ENCODE measurements around the gene NEFH.

Gene NEFH

DNA sequence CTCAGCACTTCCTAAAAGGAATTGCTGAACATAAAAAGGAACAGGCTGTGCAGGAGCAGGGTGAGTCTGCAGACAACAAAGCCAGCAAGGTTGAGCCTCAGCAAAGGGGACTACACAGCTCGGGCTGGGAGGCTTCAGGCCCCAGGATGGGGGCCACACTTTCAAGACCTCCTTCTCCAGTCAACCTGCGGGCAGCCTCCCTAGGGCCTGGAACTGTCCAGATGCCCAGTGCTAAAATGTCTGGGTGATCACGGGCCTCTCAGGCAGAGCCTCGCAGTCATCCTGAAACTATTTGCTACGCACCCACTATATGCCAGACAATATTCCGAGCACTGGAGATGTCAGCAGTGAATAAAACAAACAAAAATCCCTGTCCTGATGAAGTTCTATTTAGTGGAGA lies 3.9 kb upstream of the NEFH start:
- TF ChIP-seq, protein P1, sequence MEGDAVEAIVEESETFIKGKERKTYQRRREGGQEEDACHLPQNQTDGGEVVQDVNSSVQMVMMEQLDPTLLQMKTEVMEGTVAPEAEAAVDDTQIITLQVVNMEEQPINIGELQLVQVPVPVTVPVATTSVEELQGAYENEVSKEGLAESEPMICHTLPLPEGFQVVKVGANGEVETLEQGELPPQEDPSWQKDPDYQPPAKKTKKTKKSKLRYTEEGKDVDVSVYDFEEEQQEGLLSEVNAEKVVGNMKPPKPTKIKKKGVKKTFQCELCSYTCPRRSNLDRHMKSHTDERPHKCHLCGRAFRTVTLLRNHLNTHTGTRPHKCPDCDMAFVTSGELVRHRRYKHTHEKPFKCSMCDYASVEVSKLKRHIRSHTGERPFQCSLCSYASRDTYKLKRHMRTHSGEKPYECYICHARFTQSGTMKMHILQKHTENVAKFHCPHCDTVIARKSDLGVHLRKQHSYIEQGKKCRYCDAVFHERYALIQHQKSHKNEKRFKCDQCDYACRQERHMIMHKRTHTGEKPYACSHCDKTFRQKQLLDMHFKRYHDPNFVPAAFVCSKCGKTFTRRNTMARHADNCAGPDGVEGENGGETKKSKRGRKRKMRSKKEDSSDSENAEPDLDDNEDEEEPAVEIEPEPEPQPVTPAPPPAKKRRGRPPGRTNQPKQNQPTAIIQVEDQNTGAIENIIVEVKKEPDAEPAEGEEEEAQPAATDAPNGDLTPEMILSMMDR (conservative IDR thresholded peaks at IDR 0.05; ENCODE audit: low read depth, low read length): no peak
- no peak for DNase-seq (ENCODE audit: low read depth)
- H3K4me3 ChIP-seq (ENCODE audit: low read depth, low read length): no peak overlapping the region

DNA sequence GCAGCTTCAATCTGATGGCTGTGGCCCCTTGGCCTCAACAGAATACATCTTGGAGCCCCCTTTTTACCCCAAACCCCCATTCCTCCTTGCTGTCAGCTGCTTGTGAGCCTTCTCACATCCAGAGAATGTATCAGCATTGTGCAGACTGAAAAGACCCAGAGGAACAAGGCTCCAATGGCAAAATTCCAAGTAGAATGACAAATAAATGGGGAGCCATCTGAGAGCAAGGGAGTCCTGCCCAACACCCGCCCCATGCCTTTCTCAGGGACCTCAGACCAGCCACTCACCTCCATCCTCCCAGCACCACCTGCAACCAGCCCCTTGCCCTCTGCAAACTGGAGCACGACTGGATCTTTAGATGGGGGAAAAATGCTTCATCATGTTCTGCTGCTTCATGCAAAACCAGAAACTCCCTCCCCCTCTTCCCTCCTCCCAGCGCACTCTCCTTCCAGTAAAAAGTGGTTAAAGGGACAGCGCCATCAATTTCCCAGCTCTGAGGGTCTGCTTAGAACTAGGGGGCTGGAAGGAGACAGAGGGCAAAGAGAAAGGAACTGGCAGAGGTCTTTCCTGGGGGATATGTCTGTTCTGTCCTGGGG lies 2.2 kb upstream of the NEFH start:
- H3K4me3 ChIP-seq (ENCODE audit: low read depth, low read length): no peak overlapping the region
- no peak for DNase-seq (ENCODE audit: low read depth)
- TF ChIP-seq, protein P1 (conservative IDR thresholded peaks at IDR 0.05; ENCODE audit: low read depth, low read length): no peak

DNA sequence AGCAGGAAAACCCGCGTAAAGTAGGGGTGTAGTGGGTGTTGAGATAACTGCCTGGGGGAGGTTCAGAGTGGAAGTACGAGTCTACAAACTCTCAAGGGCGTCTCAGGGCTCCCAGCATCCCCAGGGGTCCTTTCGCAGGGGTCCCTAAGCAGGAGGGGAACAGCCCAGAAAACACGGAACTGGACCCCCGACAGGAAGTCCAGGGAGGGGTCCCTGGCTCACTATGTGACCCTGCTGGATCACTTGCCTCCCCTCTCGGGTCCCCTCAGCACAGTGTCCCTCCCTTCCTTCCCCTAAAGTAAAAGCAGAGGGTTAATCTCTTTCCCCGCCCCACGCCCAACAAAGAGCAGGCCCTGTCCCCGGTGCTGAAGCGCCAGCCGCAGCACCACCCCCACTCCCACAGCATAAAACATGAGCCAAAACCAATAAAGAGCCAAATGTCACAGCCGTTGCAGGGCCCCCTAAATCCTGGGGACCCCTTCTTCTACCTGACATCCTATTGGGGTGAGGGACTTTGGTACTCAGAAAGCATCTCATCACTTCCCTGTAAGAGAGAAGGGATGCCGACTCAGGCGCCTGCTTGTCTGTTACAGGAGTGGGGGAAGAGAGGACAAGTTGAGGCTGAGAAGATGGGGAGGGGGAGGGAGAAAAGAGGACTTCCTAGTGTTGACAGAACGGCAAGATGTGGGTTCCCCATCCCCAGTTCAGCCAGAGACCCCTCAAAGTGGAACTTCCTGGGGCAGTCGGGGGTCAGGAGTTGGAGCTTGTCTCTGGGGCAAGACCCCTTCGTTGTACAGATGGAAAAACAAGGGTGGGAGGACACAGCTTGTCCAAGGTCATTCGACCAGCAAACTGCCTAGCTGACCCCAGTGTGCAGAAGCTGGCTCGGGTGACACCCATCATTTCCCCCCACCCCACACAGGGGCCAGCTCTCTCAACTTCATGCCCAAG lies 1.4 kb upstream of the NEFH start:
- DNase-seq (ENCODE audit: low read depth): peak; percentile 21
- TF ChIP-seq, protein P1 (conservative IDR thresholded peaks at IDR 0.05; ENCODE audit: low read depth, low read length): no peak
- no peak overlapping the region for H3K4me3 ChIP-seq (ENCODE audit: low read depth, low read length)

DNA sequence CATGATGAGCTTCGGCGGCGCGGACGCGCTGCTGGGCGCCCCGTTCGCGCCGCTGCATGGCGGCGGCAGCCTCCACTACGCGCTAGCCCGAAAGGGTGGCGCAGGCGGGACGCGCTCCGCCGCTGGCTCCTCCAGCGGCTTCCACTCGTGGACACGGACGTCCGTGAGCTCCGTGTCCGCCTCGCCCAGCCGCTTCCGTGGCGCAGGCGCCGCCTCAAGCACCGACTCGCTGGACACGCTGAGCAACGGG lies 169 bp downstream of the NEFH start:
- peak overlapping the region; percentile 42 for H3K4me3 ChIP-seq (ENCODE audit: low read depth, low read length)
- no peak for DNase-seq (ENCODE audit: low read depth)
- TF ChIP-seq, protein P1 (conservative IDR thresholded peaks at IDR 0.05; ENCODE audit: low read depth, low read length): no peak

DNA sequence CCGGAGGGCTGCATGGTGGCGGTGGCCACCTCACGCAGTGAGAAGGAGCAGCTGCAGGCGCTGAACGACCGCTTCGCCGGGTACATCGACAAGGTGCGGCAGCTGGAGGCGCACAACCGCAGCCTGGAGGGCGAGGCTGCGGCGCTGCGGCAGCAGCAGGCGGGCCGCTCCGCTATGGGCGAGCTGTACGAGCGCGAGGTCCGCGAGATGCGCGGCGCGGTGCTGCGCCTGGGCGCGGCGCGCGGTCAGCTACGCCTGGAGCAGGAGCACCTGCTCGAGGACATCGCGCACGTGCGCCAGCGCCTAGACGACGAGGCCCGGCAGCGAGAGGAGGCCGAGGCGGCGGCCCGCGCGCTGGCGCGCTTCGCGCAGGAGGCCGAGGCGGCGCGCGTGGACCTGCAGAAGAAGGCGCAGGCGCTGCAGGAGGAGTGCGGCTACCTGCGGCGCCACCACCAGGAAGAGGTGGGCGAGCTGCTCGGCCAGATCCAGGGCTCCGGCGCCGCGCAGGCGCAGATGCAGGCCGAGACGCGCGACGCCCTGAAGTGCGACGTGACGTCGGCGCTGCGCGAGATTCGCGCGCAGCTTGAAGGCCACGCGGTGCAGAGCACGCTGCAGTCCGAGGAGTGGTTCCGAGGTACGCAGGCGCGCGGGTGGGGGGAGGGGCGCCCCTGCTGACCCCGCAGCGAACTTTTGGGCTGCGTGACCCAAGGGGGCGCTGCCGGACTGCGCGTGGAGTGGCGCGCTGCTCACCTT lies 670 bp downstream of the NEFH start:
- DNase-seq (ENCODE audit: low read depth): peak; percentile 71
- peak overlapping the region; percentile 42 for H3K4me3 ChIP-seq (ENCODE audit: low read depth, low read length)
- TF ChIP-seq, protein P1 (conservative IDR thresholded peaks at IDR 0.05; ENCODE audit: low read depth, low read length): no peak

DNA sequence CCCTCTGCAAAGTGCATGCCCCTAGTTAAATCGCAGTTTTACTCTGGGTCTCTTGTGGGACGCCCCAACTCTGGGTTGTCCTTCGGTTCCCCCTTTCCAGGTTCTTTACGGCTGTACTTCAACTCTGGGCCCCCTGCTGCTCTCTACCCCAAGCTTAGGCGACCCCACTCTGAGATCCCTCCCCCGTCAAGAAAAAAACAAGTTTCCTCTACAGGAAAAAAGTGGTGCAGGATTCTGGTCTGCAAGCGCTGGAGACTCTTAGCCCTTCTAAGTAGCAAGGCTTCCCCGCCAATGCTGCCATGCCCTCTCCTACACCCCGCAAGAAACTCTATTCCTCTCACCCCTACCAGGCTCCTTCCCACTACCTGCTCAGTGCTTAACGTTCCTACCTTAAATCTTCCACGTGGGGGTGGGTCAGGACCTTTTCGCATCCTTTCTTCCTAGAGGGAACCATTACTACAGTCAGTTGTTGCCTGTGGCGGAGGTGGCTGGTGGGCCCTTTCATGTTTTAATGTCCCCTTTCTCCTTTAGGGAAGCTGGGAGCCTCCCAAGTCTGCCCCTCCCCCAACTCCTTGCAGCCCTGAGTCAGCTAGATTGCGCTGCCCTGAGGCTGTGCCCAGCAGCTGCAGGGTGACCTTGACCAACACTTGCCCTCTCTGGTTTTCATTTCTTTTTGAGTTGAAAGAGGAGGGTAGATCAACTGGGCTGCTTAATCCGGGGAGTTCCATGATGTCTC lies 1.4 kb downstream of the NEFH start:
- peak overlapping the region; percentile 42 for H3K4me3 ChIP-seq (ENCODE audit: low read depth, low read length)
- TF ChIP-seq, protein P1 (conservative IDR thresholded peaks at IDR 0.05; ENCODE audit: low read depth, low read length): no peak
- DNase-seq (ENCODE audit: low read depth): no peak

Data from choroid plexus epithelial cell (primary cell).